A549 (cell line): Measurements from ENCODE around the gene TAF4B. TPM values are rescaled to one million over a fixed set of nuclear protein-coding genes. Genes with fewer than 3 reads are reported as not detected.

Experiments
- ATAC-seq, 2 experiments: fragments of 200-7000 bp in 1 of 2; fragments of >200 bp in 1 of 2; cut with Nextera tagmentation in 1 of 2; cut with Tn5 transposase in 1 of 2; 3 replicates each; pipeline versions ENCODE4 v1.8.0 to v1.9.1; 2018 to 2020; ENCODE audit warnings: mild to moderate bottlenecking in 1 of 2, moderate library complexity in 1 of 2
- CTCF ChIA-PET: fragments of 300-600 bp; sonication (Branson Sonifier 250); formaldehyde crosslinking; extraction: SDS; loops from one replicate; lab custom pipeline; 2021; ENCODE audit warnings: antibody characterized with exemption, inconsistent platforms; lab: Yijun Ruan, JAX
- POLR2A ChIA-PET: fragments of 350-600 bp; formaldehyde crosslinking; extraction: SDS; loops from one replicate; lab custom pipeline; 2021; ENCODE audit warnings: antibody characterized with exemption, inconsistent platforms; lab: Yijun Ruan, JAX
- DNase-seq, 2 experiments: peaks; one replicate each; pipeline versions ENCODE4 v3.0.0 to v3.0.0-alpha.2; 2011 to 2016; ENCODE audit warnings: low read depth in 1 of 2, low spot score in 1 of 2
- FAIRE-seq: peaks from 2 replicates; lab custom pipeline; 2011; peaks lifted over from hg19 to GRCh38; lab: Jason Lieb, UNC
- H3K27ac ChIP-seq, 2 experiments: fragments of >200 bp; sonication (Bioruptor Twin); formaldehyde crosslinking; 3 replicates each; pipeline ENCODE4 v1.5.1; 2016 to 2017
- H3K4me1 ChIP-seq: fragments of >200 bp; sonication (Bioruptor Twin); formaldehyde crosslinking; 3 replicates; pipeline ENCODE4 v1.6.1; 2016
- H3K4me2 ChIP-seq: fragments of >200 bp; sonication (Bioruptor Twin); formaldehyde crosslinking; 3 replicates; pipeline ENCODE4 v1.6.1; 2016
- H3K4me3 ChIP-seq: fragments of >200 bp; sonication (Bioruptor Twin); formaldehyde crosslinking; 3 replicates; pipeline ENCODE4 v1.5.1; 2016
- H3K9me3 ChIP-seq: fragments of >200 bp; sonication (Bioruptor Twin); formaldehyde crosslinking; 3 replicates; pipeline ENCODE4 v1.6.1; 2016
- ATOH8 ChIP-seq: fragments of 250-450 bp; sonication (Bioruptor Pico); IDR thresholded peaks from 2 replicates; pipeline ENCODE4 v1.5.0; 2020; ENCODE audit warnings: low read depth, mild to moderate bottlenecking, moderate library complexity
- CBX2 ChIP-seq: fragments of 200-600 bp; sonication (generic); IDR thresholded peaks from 2 replicates; pipeline ENCODE4 v1.6.1; 2016; ENCODE audit warnings: low read depth, mild to moderate bottlenecking, borderline replicate concordance
- CEBPB ChIP-seq, 2 experiments: fragments of >200 bp in 1 of 2; sonication (Bioruptor Twin) in 1 of 2; formaldehyde crosslinking in 1 of 2; IDR thresholded peaks; 2 replicates each; pipeline ENCODE4 v1.6.1; 2012 to 2016
- CHD2 ChIP-seq: fragments of 150-350 bp; IDR thresholded peaks from 2 replicates; pipeline ENCODE4 v1.6.1; 2014; ENCODE audit warnings: low read length; ENCODE audit not compliant: partially characterized antibody
- EHF ChIP-seq: fragments of 250-450 bp; sonication (Bioruptor Pico); IDR thresholded peaks from 2 replicates; pipeline ENCODE4 v1.5.0; 2020; ENCODE audit warnings: mild to moderate bottlenecking
- EHMT2 ChIP-seq: fragments of 200-600 bp; sonication (generic); IDR thresholded peaks from 2 replicates; pipeline ENCODE4 v1.6.1; 2016; ENCODE audit warnings: antibody characterized with exemption, low read depth, mild to moderate bottlenecking, moderate library complexity
- EP300 ChIP-seq, 2 experiments: fragments of >200 bp; sonication (Bioruptor Twin); formaldehyde crosslinking; IDR thresholded peaks; 2 replicates in 1 of 2; 3 replicates in 1 of 2; pipeline ENCODE4 v1.6.1; 2016 to 2017
- FOSB ChIP-seq: fragments of 250-450 bp; sonication (Bioruptor Pico); IDR thresholded peaks from 2 replicates; pipeline ENCODE4 v1.5.0; 2020; ENCODE audit warnings: mild to moderate bottlenecking, moderate library complexity
- FOSL2 ChIP-seq, 2 experiments: fragments of 450-650 bp in 1 of 2; fragments of >200 bp in 1 of 2; sonication (Bioruptor Twin) in 1 of 2; formaldehyde crosslinking; IDR thresholded peaks; 2 replicates each; pipeline versions ENCODE4 v1.5.0 to v1.6.1; 2016 to 2020; ENCODE audit warnings: mild to moderate bottlenecking in 1 of 2, moderate library complexity in 1 of 2
- HDAC2 ChIP-seq: fragments of 200-600 bp; sonication (generic); IDR thresholded peaks from 2 replicates; pipeline ENCODE4 v1.6.1; 2016
- HEYL ChIP-seq: fragments of 250-450 bp; sonication (Bioruptor Pico); IDR thresholded peaks from 2 replicates; pipeline ENCODE4 v1.8.0; 2021; ENCODE audit warnings: mild to moderate bottlenecking, moderate library complexity
- HOXA7 ChIP-seq: fragments of 250-450 bp; sonication (Bioruptor Pico); IDR thresholded peaks from 2 replicates; pipeline ENCODE4 v1.5.0; 2020; ENCODE audit warnings: mild to moderate bottlenecking, moderate library complexity
- KDM1A ChIP-seq: fragments of 200-600 bp; sonication (generic); IDR thresholded peaks from 2 replicates; pipeline ENCODE4 v1.6.1; 2016; ENCODE audit warnings: low read depth, mild to moderate bottlenecking
- MAX ChIP-seq: IDR thresholded peaks from 2 replicates; pipeline ENCODE4 v1.6.1; 2012
- MAZ ChIP-seq: fragments of 150-350 bp; IDR thresholded peaks from 2 replicates; pipeline ENCODE4 v1.6.1; 2014; ENCODE audit warnings: antibody characterized with exemption, low read depth, low read length, borderline replicate concordance
- MYC ChIP-seq: IDR thresholded peaks from 2 replicates; pipeline ENCODE4 v1.6.1; 2012; ENCODE audit warnings: mild to moderate bottlenecking, inconsistent platforms, low read length, improper control_type of control experiment, borderline replicate concordance
- NR3C1 ChIP-seq: fragments of >200 bp; sonication (Bioruptor Twin); formaldehyde crosslinking; IDR thresholded peaks from 3 replicates; pipeline ENCODE4 v1.6.1; 2017
- POLR2A ChIP-seq: IDR thresholded peaks from 2 replicates; pipeline ENCODE4 v1.6.1; 2012; ENCODE audit warnings: mild to moderate bottlenecking, low read length
- RAD21 ChIP-seq, 2 experiments: fragments of >200 bp in 1 of 2; sonication (Bioruptor Twin) in 1 of 2; formaldehyde crosslinking in 1 of 2; IDR thresholded peaks in 1 of 2; conservative IDR thresholded peaks in 1 of 2; 2 replicates in 1 of 2; 3 replicates in 1 of 2; pipeline ENCODE4 v1.6.1; 2012 to 2018; ENCODE audit warnings: inconsistent platforms in 1 of 2
- TFCP2L1 ChIP-seq: fragments of 250-450 bp; sonication (Bioruptor Pico); IDR thresholded peaks from 2 replicates; pipeline ENCODE4 v1.5.0; 2021; ENCODE audit warnings: mild to moderate bottlenecking
- USF2 ChIP-seq: fragments of 450-650 bp; IDR thresholded peaks from 2 replicates; pipeline ENCODE4 v1.6.1; 2014; ENCODE audit warnings: antibody characterized with exemption
- ZC3H11A ChIP-seq: fragments of 450-650 bp; IDR thresholded peaks from 2 replicates; pipeline ENCODE4 v1.6.1; 2014; ENCODE audit warnings: antibody characterized with exemption, mild to moderate bottlenecking
- ZNF302 ChIP-seq: fragments of 250-450 bp; sonication (Bioruptor Pico); IDR thresholded peaks from 2 replicates; pipeline ENCODE4 v1.9.0; 2021; ENCODE audit warnings: inconsistent platforms, mild to moderate bottlenecking, moderate library complexity
- ZSCAN20 ChIP-seq: fragments of 250-450 bp; sonication (Bioruptor Pico); IDR thresholded peaks from 2 replicates; pipeline ENCODE4 v1.8.0; 2022; ENCODE audit warnings: mild to moderate bottlenecking, moderate library complexity
- WGBS: methylation state at CpG from one replicate; pipeline ENCODE4 v1.1.6; 2017; ENCODE audit errors: missing lambda C conversion rate; 5-methylcytosine and 5-hydroxymethylcytosine counted together
- polyA plus RNA-seq, 4 experiments: library from polyadenylated mRNA; depleted of rRNA in 3 of 4; stranded (reverse); fragments of >200 nt; fragmentation: RNase III in 1 of 4; extraction: RNeasy Plus Mini Kit Qiagen cat#74134 plus additional on column Dnase treatment in 1 of 4; gene quantifications; 2 replicates in 3 of 4; 3 replicates in 1 of 4; pipeline ENCODE4 v1.2.3, GENCODE V29; 2011 to 2017
- TF ChIP-seq, protein P1 (sequence below): fragments of >200 bp; sonication (Bioruptor Twin); formaldehyde crosslinking; IDR thresholded peaks from 2 replicates; pipeline ENCODE4 v1.6.1; 2016
- TF ChIP-seq, protein P2 (sequence below): fragments of >200 bp; sonication (Bioruptor Twin); formaldehyde crosslinking; IDR thresholded peaks from 3 replicates; pipeline ENCODE4 v1.6.1; 2016
- TF ChIP-seq, protein P3 (sequence below): fragments of >200 bp; sonication (Bioruptor Twin); formaldehyde crosslinking; IDR thresholded peaks from 3 replicates; pipeline ENCODE4 v1.5.1; 2016

TAF4B gene
- polyA plus RNA-seq, 2 of the 4 experiments (the other 2 are of a cell fraction): 2.5 to 5.6 TPM

GRCh38 chr18:26386002-26386401 is 159.8 kb downstream of the TAF4B start:
- no peaks in the 10 kb centered on the region for H3K9me3 ChIP-seq
- peak in 1 of 2 experiments; percentile 59; a peak in 3 of 6 replicates for ATAC-seq
- peaks cover 20% of the 10 kb centered on the region for H3K4me1 ChIP-seq
- CTCF ChIA-PET: interaction anchor here (0.7 to 4.4 kb wide), 2 partner anchors 19 to 241 kb away, joined by 3 to 14 read pairs; no protein-coding TSS in a partner anchor
- POLR2A ChIA-PET: no interaction called here
- peak overlapping the region; percentile 33 for H3K4me2 ChIP-seq
- peak overlapping the region; percentile 44 to 70; a peak in 5 of 6 replicates for H3K27ac ChIP-seq
- peak in 1 of 2 experiments; percentile 53 for DNase-seq
- H3K4me3 ChIP-seq: no peak overlapping the region
- no peak for FAIRE-seq
- TF ChIP-seq ZC3H11A (no peak), MYC (no peak), CEBPB (IDR thresholded peaks at IDR 0.05) (no peak), POLR2A (no peak), EP300 (IDR thresholded peaks at IDR 0.05) (no peak), HDAC2 (no peak), MAZ (no peak), CHD2 (no peak), TFCP2L1 (CRISPR knock-in tag) (no peak), ATOH8 (no peak), RAD21 (conservative IDR thresholded peaks at IDR 0.05 in 1 of 2, IDR thresholded peaks at IDR 0.05 in 1 of 2) (no peak), MAX (no peak), FOSB (no peak)
- TF ChIP-seq, protein P1, sequence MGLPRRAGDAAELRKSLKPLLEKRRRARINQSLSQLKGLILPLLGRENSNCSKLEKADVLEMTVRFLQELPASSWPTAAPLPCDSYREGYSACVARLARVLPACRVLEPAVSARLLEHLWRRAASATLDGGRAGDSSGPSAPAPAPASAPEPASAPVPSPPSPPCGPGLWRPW: no peak

- Histone ChIP-seq H3K4me1 (peaks cover 20% of the 10 kb centered on the region), H3K9me3 (no peaks in the 10 kb centered on the region), H3K27ac (peak overlapping the region; percentile 28 to 70; a peak in 4 of 6 replicates), H3K4me2 (peak overlapping the region; percentile 33), H3K4me3 (no peak overlapping the region)
- ChIA-PET CTCF (interaction anchor here (4.4 kb wide), 1 partner anchor 19 kb away, joined by 14 read pairs; no protein-coding TSS in a partner anchor), POLR2A (no interaction called here)
- TF ChIP-seq EHF: no peak
- TF ChIP-seq ZSCAN20 (CRISPR knock-in tag): no peak
- no peak for TF ChIP-seq ZC3H11A
- TF ChIP-seq, protein P2, sequence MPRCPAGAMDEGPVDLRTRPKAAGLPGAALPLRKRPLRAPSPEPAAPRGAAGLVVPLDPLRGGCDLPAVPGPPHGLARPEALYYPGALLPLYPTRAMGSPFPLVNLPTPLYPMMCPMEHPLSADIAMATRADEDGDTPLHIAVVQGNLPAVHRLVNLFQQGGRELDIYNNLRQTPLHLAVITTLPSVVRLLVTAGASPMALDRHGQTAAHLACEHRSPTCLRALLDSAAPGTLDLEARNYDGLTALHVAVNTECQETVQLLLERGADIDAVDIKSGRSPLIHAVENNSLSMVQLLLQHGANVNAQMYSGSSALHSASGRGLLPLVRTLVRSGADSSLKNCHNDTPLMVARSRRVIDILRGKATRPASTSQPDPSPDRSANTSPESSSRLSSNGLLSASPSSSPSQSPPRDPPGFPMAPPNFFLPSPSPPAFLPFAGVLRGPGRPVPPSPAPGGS: no peak
- no peak for TF ChIP-seq ZNF302 (CRISPR knock-in tag)
- TF ChIP-seq FOSL2 (IDR thresholded peaks at IDR 0.05): no peak
- no peak for TF ChIP-seq FOSL2 (CRISPR knock-in tag; IDR thresholded peaks at IDR 0.05)
- TF ChIP-seq CHD2: no peak
- no peak for TF ChIP-seq KDM1A
- no peak for TF ChIP-seq HOXA7 (CRISPR knock-in tag)
- TF ChIP-seq NR3C1: no peak
- TF ChIP-seq CBX2: no peak
- no peak for TF ChIP-seq EHMT2
- TF ChIP-seq MAZ: no peak
- no peak for TF ChIP-seq USF2
- TF ChIP-seq, protein P3, sequence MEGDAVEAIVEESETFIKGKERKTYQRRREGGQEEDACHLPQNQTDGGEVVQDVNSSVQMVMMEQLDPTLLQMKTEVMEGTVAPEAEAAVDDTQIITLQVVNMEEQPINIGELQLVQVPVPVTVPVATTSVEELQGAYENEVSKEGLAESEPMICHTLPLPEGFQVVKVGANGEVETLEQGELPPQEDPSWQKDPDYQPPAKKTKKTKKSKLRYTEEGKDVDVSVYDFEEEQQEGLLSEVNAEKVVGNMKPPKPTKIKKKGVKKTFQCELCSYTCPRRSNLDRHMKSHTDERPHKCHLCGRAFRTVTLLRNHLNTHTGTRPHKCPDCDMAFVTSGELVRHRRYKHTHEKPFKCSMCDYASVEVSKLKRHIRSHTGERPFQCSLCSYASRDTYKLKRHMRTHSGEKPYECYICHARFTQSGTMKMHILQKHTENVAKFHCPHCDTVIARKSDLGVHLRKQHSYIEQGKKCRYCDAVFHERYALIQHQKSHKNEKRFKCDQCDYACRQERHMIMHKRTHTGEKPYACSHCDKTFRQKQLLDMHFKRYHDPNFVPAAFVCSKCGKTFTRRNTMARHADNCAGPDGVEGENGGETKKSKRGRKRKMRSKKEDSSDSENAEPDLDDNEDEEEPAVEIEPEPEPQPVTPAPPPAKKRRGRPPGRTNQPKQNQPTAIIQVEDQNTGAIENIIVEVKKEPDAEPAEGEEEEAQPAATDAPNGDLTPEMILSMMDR: no peak
- TF ChIP-seq HEYL: no peak
- no peak for FAIRE-seq
- no peak for DNase-seq
- no peak for ATAC-seq
- WGBS: 68% methylated on average over 2 of the region's 2 CpGs
Measured at GRCh38 chr18:26386441-26386840, 160.2 kb downstream of the TAF4B start.
